Measurements from ENCODE around the gene DNMBP. TPM values are rescaled to one million over a fixed set of nuclear protein-coding genes. Genes with fewer than 3 reads are reported as not detected.
A peak's percentile ranks its signal among the peaks of the same experiment; 100 is the strongest.
"Not testable (repeated sequence)": the region's sequence is repeated elsewhere in the genome, so short reads cannot be mapped to it uniquely, and the experiment has no call there.

Gene DNMBP
- total RNA-seq, 5 donors from 2014 or later (not counting 1 experiment from before 2014, with no cell fraction given) = 4.4 to 5.8 (median 4.6) TPM

GRCh38 chr10:99870123-99870730 lies 139.5 kb downstream of the DNMBP start:
- ChIA-PET POLR2A (interaction anchor here (0.6 to 0.9 kb wide), 4 partner anchors 13 to 665 kb away, joined by 3 to 11 read pairs (median 4); partner anchors contain the start of gene HIF1AN (in 1 of the 2)), CTCF (interaction anchor here (0.6 to 1.2 kb wide), 8 partner anchors 10 to 639 kb away, joined by 3 to 8 read pairs (median 6); partner anchors contain the start of gene DNMBP (in 1 of the 2))
- peaks cover 3 to 19% of the 10 kb centered on the region in 2 experiments for H3K4me1 ChIP-seq (ENCODE audit: control insufficient read depth in 1 of 2, extremely low read depth in 1 of 2, insufficient read depth in 2 of 2, low read length in 2 of 2)
- H3K27ac ChIP-seq (ENCODE audit: low read length) = no peak overlapping the region
- ATAC-seq (replicated peaks in 1 of 4) (peak; percentile 78 to 88 (median 87)), DNase-seq (peak in 18 of 35 experiments; percentile 1 to 67 (median 10))
- WGBS (ENCODE audit: insufficient coverage) = no CpG with 5 or more reads among the region's 8 CpGs
- no peaks in the 10 kb centered on the region for H3K9me3 ChIP-seq
- H3K27ac Mint-ChIP-seq = no peak overlapping the region
- peak overlapping the region; percentile 28 to 63 (median 40) for H3K4me3 Mint-ChIP-seq
- H3K27me3 Mint-ChIP-seq = peaks cover 64 to 79% of the 10 kb centered on the region in 2 donors
- H3K9me3 Mint-ChIP-seq = peaks cover 5 to 27% (median 11%) of the 10 kb centered on the region in 3 donors
- H3K36me3 Mint-ChIP-seq = peaks cover 12% of the 10 kb centered on the region
- peaks cover 19 to 23% (median 21%) of the 10 kb centered on the region in 3 donors for H3K4me1 Mint-ChIP-seq
- H3K27me3 ChIP-seq (replicated peaks in 1 of 2; ENCODE audit: control insufficient read depth in 2 of 2, extremely low read depth in 1 of 2, insufficient read depth in 2 of 2, low read length in 1 of 2) = peaks cover 0 to 38% of the 10 kb centered on the region in 2 experiments
- H3K4me3 ChIP-seq (ENCODE audit: control insufficient read depth in 1 of 2, extremely low read depth in 1 of 2, low read length in 1 of 2) = peak overlapping the region in 1 of 2 donors; percentile 5
- no peaks in the 10 kb centered on the region for H3K36me3 ChIP-seq (ENCODE audit: control insufficient read depth in 2 of 2, extremely low read depth in 1 of 2, insufficient read depth in 1 of 2, low read length in 1 of 2)

GRCh38 chr10:99869581-99870122 lies 140.1 kb downstream of the DNMBP start:
- peaks cover 0 to 38% of the 10 kb centered on the region in 2 experiments for H3K27me3 ChIP-seq (replicated peaks in 1 of 2; ENCODE audit: control insufficient read depth in 2 of 2, extremely low read depth in 1 of 2, insufficient read depth in 2 of 2, low read length in 1 of 2)
- Mint-ChIP-seq H3K27ac (no peak overlapping the region), H3K27me3 (peaks cover 65 to 82% of the 10 kb centered on the region in 2 donors), H3K9me3 (peaks cover 5 to 27% (median 11%) of the 10 kb centered on the region in 3 donors), H3K4me3 (peak overlapping the region in 1 of 3 donors; percentile 63), H3K36me3 (peaks cover 9% of the 10 kb centered on the region), H3K4me1 (peaks cover 19 to 23% (median 21%) of the 10 kb centered on the region in 3 donors)
- peaks cover 3 to 19% of the 10 kb centered on the region in 2 experiments for H3K4me1 ChIP-seq (ENCODE audit: control insufficient read depth in 1 of 2, extremely low read depth in 1 of 2, insufficient read depth in 2 of 2, low read length in 2 of 2)
- no peaks in the 10 kb centered on the region for H3K9me3 ChIP-seq
- H3K36me3 ChIP-seq (ENCODE audit: control insufficient read depth in 2 of 2, extremely low read depth in 1 of 2, insufficient read depth in 1 of 2, low read length in 1 of 2) = no peaks in the 10 kb centered on the region
- 45% methylated on average over 6 of the region's 9 CpGs for WGBS (ENCODE audit: insufficient coverage)
- H3K4me3 ChIP-seq (ENCODE audit: control insufficient read depth in 1 of 2, extremely low read depth in 1 of 2, low read length in 1 of 2) = peak overlapping the region in 1 of 2 donors; percentile 5
- ChIA-PET CTCF (interaction anchor here (0.6 to 1.2 kb wide), 8 partner anchors 9 to 639 kb away, joined by 3 to 8 read pairs (median 6); partner anchors contain the start of gene DNMBP (in 1 of the 2)), POLR2A (interaction anchor here (0.6 to 0.9 kb wide), 4 partner anchors 13 to 666 kb away, joined by 3 to 11 read pairs (median 4); partner anchors contain the start of gene HIF1AN (in 1 of the 2))
- peak in 1 of 4 experiments; percentile 11 for ATAC-seq (replicated peaks in 1 of 4)
- H3K27ac ChIP-seq (ENCODE audit: low read length) = no peak overlapping the region
- DNase-seq = no peak

GRCh38 chr10:99867250-99867649 lies 142.5 kb downstream of the DNMBP start:
- H3K4me3 ChIP-seq (ENCODE audit: control insufficient read depth in 1 of 2, extremely low read depth in 1 of 2, low read length in 1 of 2); POLR2A ChIA-PET; ATAC-seq (replicated peaks in 1 of 4); H3K4me3 Mint-ChIP-seq; DNase-seq; H3K9me3 ChIP-seq; CTCF ChIA-PET; H3K27ac ChIP-seq (ENCODE audit: low read length); H3K36me3 Mint-ChIP-seq; H3K27ac Mint-ChIP-seq; H3K36me3 ChIP-seq (ENCODE audit: control insufficient read depth in 2 of 2, extremely low read depth in 1 of 2, insufficient read depth in 1 of 2, low read length in 1 of 2): not testable (repeated sequence)
- peaks cover 19 to 23% (median 21%) of the 10 kb centered on the region in 3 donors for H3K4me1 Mint-ChIP-seq
- WGBS (ENCODE audit: insufficient coverage) = no CpG with 5 or more reads among the region's 3 CpGs
- H3K4me1 ChIP-seq (ENCODE audit: control insufficient read depth in 1 of 2, extremely low read depth in 1 of 2, insufficient read depth in 2 of 2, low read length in 2 of 2) = peaks cover 3 to 19% of the 10 kb centered on the region in 2 experiments
- H3K9me3 Mint-ChIP-seq = peaks cover 5 to 27% (median 11%) of the 10 kb centered on the region in 3 donors
- H3K27me3 ChIP-seq (replicated peaks in 1 of 2; ENCODE audit: control insufficient read depth in 2 of 2, extremely low read depth in 1 of 2, insufficient read depth in 2 of 2, low read length in 1 of 2) = peaks cover 0 to 25% of the 10 kb centered on the region in 2 experiments
- peaks cover 53 to 64% of the 10 kb centered on the region in 2 donors for H3K27me3 Mint-ChIP-seq

- H3K27ac Mint-ChIP-seq; H3K27me3 ChIP-seq (replicated peaks in 1 of 2; ENCODE audit: control insufficient read depth in 2 of 2, extremely low read depth in 1 of 2, insufficient read depth in 2 of 2, low read length in 1 of 2); CTCF ChIA-PET; ATAC-seq (replicated peaks in 1 of 4); H3K4me1 ChIP-seq (ENCODE audit: control insufficient read depth in 1 of 2, extremely low read depth in 1 of 2, insufficient read depth in 2 of 2, low read length in 2 of 2); DNase-seq; H3K36me3 ChIP-seq (ENCODE audit: control insufficient read depth in 2 of 2, extremely low read depth in 1 of 2, insufficient read depth in 1 of 2, low read length in 1 of 2); H3K4me3 ChIP-seq (ENCODE audit: control insufficient read depth in 1 of 2, extremely low read depth in 1 of 2, low read length in 1 of 2); POLR2A ChIA-PET; H3K36me3 Mint-ChIP-seq; H3K4me3 Mint-ChIP-seq; H3K9me3 ChIP-seq; H3K4me1 Mint-ChIP-seq; H3K27ac ChIP-seq (ENCODE audit: low read length): not testable (repeated sequence)
- peaks cover 44 to 45% of the 10 kb centered on the region in 2 donors for H3K27me3 Mint-ChIP-seq
- no CpG with 5 or more reads among the region's 9 CpGs for WGBS (ENCODE audit: insufficient coverage)
- peaks cover 5 to 26% (median 11%) of the 10 kb centered on the region in 3 donors for H3K9me3 Mint-ChIP-seq
Observed at GRCh38 chr10:99863535-99864240, 146.1 kb downstream of the DNMBP start.

GRCh38 chr10:99860466-99860865 lies 149.3 kb downstream of the DNMBP start:
- no peaks in the 10 kb centered on the region for H3K4me1 ChIP-seq (ENCODE audit: control insufficient read depth in 1 of 2, extremely low read depth in 1 of 2, insufficient read depth in 2 of 2, low read length in 2 of 2)
- peaks cover 0 to 4% of the 10 kb centered on the region in 2 experiments for H3K27me3 ChIP-seq (replicated peaks in 1 of 2; ENCODE audit: control insufficient read depth in 2 of 2, extremely low read depth in 1 of 2, insufficient read depth in 2 of 2, low read length in 1 of 2)
- no peaks in the 10 kb centered on the region for H3K9me3 ChIP-seq
- ChIA-PET CTCF (interaction anchor here in 1 of 2 donors (1.3 kb wide), 1 partner anchor 10 kb away, joined by 5 read pairs; no protein-coding TSS in a partner anchor), POLR2A (no interaction called here)
- Mint-ChIP-seq H3K4me3 (no peak overlapping the region), H3K9me3 (peaks cover 0 to 1% (median 0%) of the 10 kb centered on the region in 3 donors), H3K27me3 (peaks cover 16 to 28% of the 10 kb centered on the region in 2 donors), H3K4me1 (no peaks in the 10 kb centered on the region), H3K36me3 (no peaks in the 10 kb centered on the region), H3K27ac (no peak overlapping the region)
- H3K27ac ChIP-seq (ENCODE audit: low read length) = no peak overlapping the region
- no peak overlapping the region for H3K4me3 ChIP-seq (ENCODE audit: control insufficient read depth in 1 of 2, extremely low read depth in 1 of 2, low read length in 1 of 2)
- H3K36me3 ChIP-seq (ENCODE audit: control insufficient read depth in 2 of 2, extremely low read depth in 1 of 2, insufficient read depth in 1 of 2, low read length in 1 of 2) = no peaks in the 10 kb centered on the region
- DNase-seq = no peak
- WGBS (ENCODE audit: insufficient coverage) = 75% methylated on average over 2 of the region's 8 CpGs
- no peak for ATAC-seq (replicated peaks in 1 of 4)

GRCh38 chr10:99859585-99859984 lies 150.2 kb downstream of the DNMBP start:
- DNase-seq = peak in 1 of 35 experiments; percentile 20

More at GRCh38 chr10:99859585-99859984, 150.2 kb downstream of the DNMBP start:
- 17% methylated on average over 3 of the region's 5 CpGs for WGBS (ENCODE audit: insufficient coverage)
- no peak for ATAC-seq (replicated peaks in 1 of 4)
- H3K27me3 Mint-ChIP-seq = peaks cover 9 to 22% of the 10 kb centered on the region in 2 donors
- Histone ChIP-seq H3K36me3 (ENCODE audit: control insufficient read depth in 2 of 2, extremely low read depth in 1 of 2, insufficient read depth in 1 of 2, low read length in 1 of 2) (no peaks in the 10 kb centered on the region), H3K9me3 (no peaks in the 10 kb centered on the region), H3K4me1 (ENCODE audit: control insufficient read depth in 1 of 2, extremely low read depth in 1 of 2, insufficient read depth in 2 of 2, low read length in 2 of 2) (no peaks in the 10 kb centered on the region), H3K4me3 (ENCODE audit: control insufficient read depth in 1 of 2, extremely low read depth in 1 of 2, low read length in 1 of 2) (no peak overlapping the region), H3K27ac (ENCODE audit: low read length) (no peak overlapping the region), H3K27me3 (replicated peaks in 1 of 2; ENCODE audit: control insufficient read depth in 2 of 2, extremely low read depth in 1 of 2, insufficient read depth in 2 of 2, low read length in 1 of 2) (peaks cover 0 to 4% of the 10 kb centered on the region in 2 experiments)
- no peaks in the 10 kb centered on the region for H3K9me3 Mint-ChIP-seq
- no peaks in the 10 kb centered on the region for H3K36me3 Mint-ChIP-seq
- ChIA-PET CTCF (interaction anchor here (0.6 to 1.3 kb wide), 5 partner anchors 11 to 186 kb away, joined by 3 to 6 read pairs (median 4); no protein-coding TSS in a partner anchor), POLR2A (no interaction called here)
- H3K4me3 Mint-ChIP-seq = no peak overlapping the region
- no peak overlapping the region for H3K27ac Mint-ChIP-seq
- H3K4me1 Mint-ChIP-seq = no peaks in the 10 kb centered on the region

Measured in T-cell (primary cell).